GM12872 (cell line): ENCODE results near the gene S100A16.

Experiments
- CTCF ChIP-seq: IDR thresholded peaks from 3 replicates; pipeline ENCODE4 v1.5.1; 2011; ENCODE audit warnings: low read depth, mild to moderate bottlenecking, low read length, moderate library complexity; ENCODE audit not compliant: insufficient read depth

The S100A16 gene

DNA sequence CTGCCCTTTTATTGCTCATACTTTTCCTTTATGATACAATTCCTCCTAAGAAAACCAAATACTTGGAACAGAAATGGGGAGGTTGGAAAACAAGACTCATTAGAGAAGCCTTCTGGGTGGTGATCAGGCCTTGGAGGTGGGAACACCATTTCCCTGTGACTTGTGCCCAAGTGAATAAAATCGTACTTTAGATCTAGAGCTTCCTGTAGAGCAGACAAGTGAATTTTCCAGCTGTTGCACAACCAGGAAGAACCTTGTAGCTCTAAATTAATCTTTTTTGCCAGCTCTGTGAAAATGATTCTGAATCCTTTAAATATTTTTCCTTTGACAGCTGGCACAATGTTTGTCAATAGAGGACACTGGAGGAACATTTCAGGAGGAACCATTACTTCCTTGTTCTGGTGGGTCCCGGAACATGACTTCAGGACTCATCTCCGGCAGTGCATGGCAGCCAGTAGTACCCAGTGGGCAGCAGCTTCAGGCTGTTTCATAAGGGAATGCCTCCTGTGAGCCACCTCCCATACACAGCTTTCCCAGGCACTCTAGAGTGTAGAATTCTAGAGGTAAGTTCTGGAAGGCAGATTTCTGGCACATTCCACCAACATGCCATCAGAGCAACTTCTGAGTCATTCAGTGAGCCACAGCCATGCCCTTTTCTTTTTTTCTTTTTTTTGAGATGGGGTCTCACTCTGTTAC, 40.0 kb upstream of the S100A16 start:
- no peak for TF ChIP-seq CTCF

GRCh38 chr1:153651771-153652170, 38.8 kb upstream of the S100A16 start:
- no peak for TF ChIP-seq CTCF

DNA sequence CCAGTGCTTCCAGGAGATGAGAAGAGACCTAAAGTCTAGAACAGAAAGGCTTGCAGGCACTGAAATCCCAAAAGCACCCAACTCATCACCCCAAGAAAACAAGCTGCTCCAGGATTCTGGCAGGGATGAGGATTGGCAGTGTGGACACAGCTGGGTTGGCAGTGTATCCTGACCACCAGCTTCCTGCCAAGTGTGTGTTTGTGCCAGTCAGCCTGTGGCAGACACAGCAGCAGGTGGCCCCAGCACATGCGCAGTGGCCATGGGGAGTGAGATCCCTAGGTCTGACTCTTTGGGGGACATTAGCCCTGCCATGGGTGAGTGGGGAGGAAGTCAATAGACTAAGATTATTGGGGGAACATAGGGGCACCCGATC, 36.9 kb upstream of the S100A16 start:
- TF ChIP-seq CTCF, result no peak

DNA sequence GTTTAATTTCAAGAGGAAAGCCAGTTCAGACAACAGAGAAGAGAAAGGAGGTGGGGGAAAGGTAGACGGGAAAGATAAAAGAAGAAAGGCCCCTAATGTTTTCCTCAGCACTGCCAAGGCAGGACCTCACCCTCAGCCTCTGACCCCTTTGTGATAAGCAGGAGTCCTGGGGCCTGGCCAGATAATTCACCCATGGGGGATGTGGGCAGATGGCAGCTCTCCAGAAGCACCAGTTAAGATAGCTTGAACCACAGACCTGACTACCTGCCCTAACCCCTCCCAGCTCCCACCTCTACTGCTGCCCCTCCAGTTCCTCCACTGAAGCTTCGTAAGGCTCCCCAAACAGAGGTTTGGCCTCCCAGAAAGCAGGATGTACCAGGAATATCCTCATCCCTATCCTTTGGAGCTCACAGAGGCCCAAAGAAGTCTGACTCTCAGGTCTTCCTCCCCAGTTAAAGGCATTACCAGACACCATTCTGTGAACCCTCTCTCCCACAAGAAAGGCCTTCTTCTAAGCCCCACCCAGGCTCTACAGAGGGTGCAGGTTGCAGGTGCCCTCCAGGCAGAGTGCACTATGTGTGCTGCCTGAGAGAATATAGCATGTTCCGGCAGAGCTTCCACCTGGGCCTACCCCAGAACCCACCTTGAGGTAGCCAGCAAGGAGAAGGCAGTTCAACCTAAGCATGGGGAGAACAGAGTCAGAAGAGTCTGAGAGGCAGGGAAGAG, 36.4 kb upstream of the S100A16 start:
- TF ChIP-seq CTCF, result no peak

DNA sequence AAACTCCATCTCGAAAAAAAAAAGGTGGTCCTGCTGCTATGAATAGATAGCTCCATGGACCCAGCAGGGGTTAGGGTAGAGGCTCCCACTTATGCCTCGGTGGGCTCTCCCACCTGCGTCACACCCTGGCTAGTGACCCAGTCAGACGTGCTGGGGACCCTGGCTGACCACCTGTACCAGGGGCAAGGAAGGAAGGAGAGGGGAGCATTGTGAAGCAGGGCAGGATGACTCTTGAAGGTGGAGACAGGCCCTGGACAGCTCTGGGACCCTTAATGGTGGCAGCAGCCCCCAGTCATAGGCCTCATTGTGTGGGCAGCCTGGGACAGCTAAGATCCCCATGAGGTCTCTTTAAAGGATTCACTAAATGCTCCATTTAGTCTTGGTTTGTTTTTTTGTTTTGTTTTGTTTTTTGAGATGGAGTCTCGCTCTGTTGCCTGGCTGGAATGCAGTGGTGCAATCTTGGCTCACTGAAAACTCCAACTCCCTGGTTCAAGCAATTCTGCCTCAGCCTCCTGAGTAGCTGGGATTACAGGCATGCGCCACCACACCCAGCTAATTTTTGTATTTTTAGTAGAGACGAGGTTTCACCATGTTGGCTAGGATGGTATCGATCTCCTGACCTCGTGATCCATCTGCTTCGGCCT, 35.2 kb upstream of the S100A16 start:
- no peak for TF ChIP-seq CTCF

DNA sequence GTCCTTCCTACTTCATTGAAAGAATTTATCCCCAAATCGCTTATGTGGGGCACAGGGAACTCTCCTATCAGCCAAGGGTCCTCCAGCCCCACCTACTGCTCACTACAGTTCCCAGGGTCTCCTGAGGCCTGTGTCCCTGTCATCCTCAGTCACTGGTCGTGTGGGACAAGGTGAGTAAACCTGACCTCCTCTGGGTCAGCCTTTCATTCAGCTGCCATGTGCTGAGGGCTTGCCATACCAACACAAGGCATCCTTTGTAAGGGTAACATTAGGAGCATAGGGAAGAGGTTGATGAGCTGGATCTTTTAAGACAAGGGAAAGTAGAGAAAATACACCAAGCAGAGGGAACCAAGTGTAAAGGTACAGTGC, 34.4 kb upstream of the S100A16 start:
- no peak for TF ChIP-seq CTCF

- no peak for TF ChIP-seq CTCF
These were observed 33.9 kb upstream of the S100A16 start for GRCh38 chr1:153646672-153647345.
